Ectodermal cell (in vitro differentiated cells): ENCODE measurements around the gene AUH.

Experiments
- H3K27ac ChIP-seq: 2 replicates; pipeline ENCODE4 v1.7.0; 2013; ENCODE audit warnings: mild to moderate bottlenecking, low read depth, low read length; ENCODE audit not compliant: insufficient read depth, poor library complexity, severe bottlenecking
- H3K27me3 ChIP-seq: 2 replicates; pipeline ENCODE4 v1.7.0; 2013; ENCODE audit warnings: mild to moderate bottlenecking, low read length; ENCODE audit not compliant: insufficient read depth, control insufficient read depth, poor library complexity, severe bottlenecking
- H3K36me3 ChIP-seq: one replicate; pipeline ENCODE4 v1.7.0; 2013; ENCODE audit warnings: low read length; ENCODE audit not compliant: control insufficient read depth, insufficient read depth
- H3K4me1 ChIP-seq: one replicate; pipeline ENCODE4 v1.7.0; 2013; ENCODE audit warnings: low read length; ENCODE audit not compliant: control insufficient read depth, insufficient read depth
- H3K4me3 ChIP-seq: 2 replicates; pipeline ENCODE4 v1.7.0; 2013; ENCODE audit warnings: low read depth, low read length, control low read depth; ENCODE audit not compliant: insufficient read depth
- H3K9me3 ChIP-seq: 2 replicates; pipeline ENCODE4 v1.7.0; 2013; ENCODE audit warnings: mild to moderate bottlenecking, low read length, moderate library complexity; ENCODE audit not compliant: control insufficient read depth
- WGBS, 2 experiments: methylation state at CpG; one replicate each; pipeline ENCODE4 v1.1.7; 2013; ENCODE audit warnings: missing lambda C conversion rate in 2 of 2; 5-methylcytosine and 5-hydroxymethylcytosine counted together

Gene AUH

GRCh38 chr9:91261417-91261816 lies 100.3 kb downstream of the AUH start:
- Histone ChIP-seq H3K4me1 (no peaks in the 10 kb centered on the region), H3K27me3 (no peaks in the 10 kb centered on the region), H3K36me3 (no peaks in the 10 kb centered on the region), H3K27ac (no peak overlapping the region), H3K4me3 (no peak overlapping the region), H3K9me3 (no peaks in the 10 kb centered on the region)
- 84 to 95% methylated on average over 1 of the region's 1 CpG for WGBS, 2 experiments

GRCh38 chr9:91259162-91259561 lies 102.6 kb downstream of the AUH start:
- H3K9me3 ChIP-seq = no peaks in the 10 kb centered on the region
- no peaks in the 10 kb centered on the region for H3K36me3 ChIP-seq
- H3K4me3 ChIP-seq = no peak overlapping the region
- H3K4me1 ChIP-seq = no peaks in the 10 kb centered on the region
- no peak overlapping the region for H3K27ac ChIP-seq
- H3K27me3 ChIP-seq = no peaks in the 10 kb centered on the region
- WGBS, 2 experiments = 100% methylated on average over 1 of the region's 1 CpG; no CpG with 5 or more reads in 1 of the 2 experiments

- no peak overlapping the region for H3K27ac ChIP-seq
Observed at GRCh38 chr9:91258451-91258850, 103.3 kb downstream of the AUH start.

GRCh38 chr9:91256235-91256634 lies 105.5 kb downstream of the AUH start:
- Histone ChIP-seq H3K36me3 (no peaks in the 10 kb centered on the region), H3K27me3 (no peaks in the 10 kb centered on the region), H3K4me3 (no peak overlapping the region), H3K9me3 (no peaks in the 10 kb centered on the region), H3K27ac (no peak overlapping the region), H3K4me1 (no peaks in the 10 kb centered on the region)
- 92 to 94% methylated on average over 3 of the region's 3 CpGs for WGBS, 2 experiments

More at GRCh38 chr9:91258451-91258850, 103.3 kb downstream of the AUH start:
- 92 to 95% methylated on average over 2 to 3 of the region's 3 CpGs for WGBS, 2 experiments
- no peaks in the 10 kb centered on the region for H3K27me3 ChIP-seq
- no peaks in the 10 kb centered on the region for H3K36me3 ChIP-seq
- no peaks in the 10 kb centered on the region for H3K4me1 ChIP-seq
- H3K9me3 ChIP-seq = no peaks in the 10 kb centered on the region
- H3K4me3 ChIP-seq = no peak overlapping the region

- H3K4me3 ChIP-seq = no peak overlapping the region
- no peak overlapping the region for H3K27ac ChIP-seq
- no peaks in the 10 kb centered on the region for H3K27me3 ChIP-seq
- WGBS, 2 experiments = 88 to 96% methylated on average over 1 to 3 of the region's 3 CpGs
- H3K9me3 ChIP-seq = no peaks in the 10 kb centered on the region
- no peaks in the 10 kb centered on the region for H3K36me3 ChIP-seq
- no peaks in the 10 kb centered on the region for H3K4me1 ChIP-seq
Observed at GRCh38 chr9:91255327-91255726, 106.4 kb downstream of the AUH start.

GRCh38 chr9:91253488-91253887 lies 108.2 kb downstream of the AUH start:
- 88 to 90% methylated on average over 1 of the region's 1 CpG for WGBS, 2 experiments
- no peak overlapping the region for H3K27ac ChIP-seq
- no peaks in the 10 kb centered on the region for H3K4me1 ChIP-seq
- H3K36me3 ChIP-seq = no peaks in the 10 kb centered on the region
- no peaks in the 10 kb centered on the region for H3K9me3 ChIP-seq
- H3K4me3 ChIP-seq = no peak overlapping the region
- H3K27me3 ChIP-seq = no peaks in the 10 kb centered on the region

- 93 to 95% methylated on average over 6 of the region's 6 CpGs for WGBS, 2 experiments
- Histone ChIP-seq H3K27ac (no peak overlapping the region), H3K4me1 (peaks cover 21% of the 10 kb centered on the region), H3K9me3 (no peaks in the 10 kb centered on the region), H3K4me3 (no peak overlapping the region), H3K36me3 (no peaks in the 10 kb centered on the region), H3K27me3 (no peaks in the 10 kb centered on the region)
Observed at GRCh38 chr9:91248707-91249106, 113.0 kb downstream of the AUH start.

- H3K4me3 ChIP-seq = no peak overlapping the region
- no peaks in the 10 kb centered on the region for H3K27me3 ChIP-seq
- 77 to 81% methylated on average over 2 of the region's 2 CpGs for whole genome bisulfite sequencing, 2 experiments
- peaks cover 21% of the 10 kb centered on the region for H3K4me1 ChIP-seq
- H3K9me3 ChIP-seq = no peaks in the 10 kb centered on the region
- no peak overlapping the region for H3K27ac ChIP-seq
- H3K36me3 ChIP-seq = no peaks in the 10 kb centered on the region
Observed at GRCh38 chr9:91247278-91247677, 114.4 kb downstream of the AUH start.

- H3K9me3 ChIP-seq = no peaks in the 10 kb centered on the region
- 80 to 81% methylated on average over 5 of the region's 5 CpGs for WGBS, 2 experiments
- H3K27me3 ChIP-seq = no peaks in the 10 kb centered on the region
- peaks cover 21% of the 10 kb centered on the region for H3K4me1 ChIP-seq
- no peaks in the 10 kb centered on the region for H3K36me3 ChIP-seq
- no peak overlapping the region for H3K4me3 ChIP-seq
- no peak overlapping the region for H3K27ac ChIP-seq
Observed at GRCh38 chr9:91246846-91247245, 114.9 kb downstream of the AUH start.

- 58 to 67% methylated on average over 8 of the region's 8 CpGs for WGBS, 2 experiments
Observed at GRCh38 chr9:91245431-91246313, 116.0 kb downstream of the AUH start.

More at GRCh38 chr9:91245431-91246313, 116.0 kb downstream of the AUH start:
- H3K4me1 ChIP-seq = peaks cover 21% of the 10 kb centered on the region
- H3K4me3 ChIP-seq = no peak overlapping the region
- no peaks in the 10 kb centered on the region for H3K27me3 ChIP-seq
- no peaks in the 10 kb centered on the region for H3K9me3 ChIP-seq
- H3K27ac ChIP-seq = no peak overlapping the region
- H3K36me3 ChIP-seq = no peaks in the 10 kb centered on the region
